Calu3 (cell line): ENCODE data around the gene WDSUB1. TPM values are rescaled to one million over a fixed set of nuclear protein-coding genes. Genes with fewer than 3 reads are reported as not detected.

Experiments
- BruUV-seq: library from RNA; stranded (reverse); fragments of 400-500 nt; replicated peaks from 2 replicates; lab custom pipeline; 2021; lab: Mats Ljungman, UMichigan
- CTCF ChIA-PET: fragments of 300-600 bp; sonication (Branson Sonifier 250); formaldehyde crosslinking; loops from one replicate; lab custom pipeline; 2022; ENCODE audit warnings: antibody characterized with exemption; lab: Charles Lee
- DNase-seq: peaks from one replicate; pipeline ENCODE4 v3.0.0; 2022
- H3K27ac Mint-ChIP-seq: one replicate; pipeline ENCODE4 v1.8.0; 2022; ENCODE audit warnings: mixed read lengths; ENCODE audit not compliant: unreplicated experiment
- H3K27me3 Mint-ChIP-seq: one replicate; pipeline ENCODE4 v1.8.0; 2022; ENCODE audit warnings: mixed read lengths; ENCODE audit not compliant: unreplicated experiment
- H3K36me3 Mint-ChIP-seq: one replicate; pipeline ENCODE4 v1.8.0; 2022; ENCODE audit warnings: mild to moderate bottlenecking, moderate library complexity, mixed read lengths; ENCODE audit not compliant: insufficient read depth, unreplicated experiment
- H3K4me1 Mint-ChIP-seq: one replicate; pipeline ENCODE4 v1.8.0; 2022; ENCODE audit warnings: mild to moderate bottlenecking, low read depth, mixed read lengths; ENCODE audit not compliant: unreplicated experiment
- H3K4me3 Mint-ChIP-seq: one replicate; pipeline ENCODE4 v1.8.0; 2022; ENCODE audit warnings: mild to moderate bottlenecking, low read depth, moderate library complexity, mixed read lengths; ENCODE audit not compliant: unreplicated experiment
- H3K9me3 Mint-ChIP-seq: one replicate; pipeline ENCODE4 v1.8.0; 2022; ENCODE audit warnings: low read depth, mixed read lengths; ENCODE audit not compliant: unreplicated experiment
- intact Hi-C: fragments of 100-400 bp; cut with micrococcal nuclease; formaldehyde crosslinking; loops from one replicate; pipeline ENCODE4 v1.10.0; 2022; ENCODE audit not compliant: unreplicated experiment
- total RNA-seq: library from RNA; stranded (reverse); gene quantifications from 2 replicates; pipeline ENCODE4 v1.2.3, GENCODE V29; 2022
- TF ChIP-seq, protein P1 (sequence below): fragments of 200-600 bp; IDR thresholded peaks from one replicate; pipeline ENCODE4 v1.8.0; 2022; ENCODE audit warnings: antibody characterized with exemption; ENCODE audit not compliant: unreplicated experiment

The WDSUB1 gene
- total RNA-seq, 1 experiment from 2014 or later = 6.7 TPM

DNA sequence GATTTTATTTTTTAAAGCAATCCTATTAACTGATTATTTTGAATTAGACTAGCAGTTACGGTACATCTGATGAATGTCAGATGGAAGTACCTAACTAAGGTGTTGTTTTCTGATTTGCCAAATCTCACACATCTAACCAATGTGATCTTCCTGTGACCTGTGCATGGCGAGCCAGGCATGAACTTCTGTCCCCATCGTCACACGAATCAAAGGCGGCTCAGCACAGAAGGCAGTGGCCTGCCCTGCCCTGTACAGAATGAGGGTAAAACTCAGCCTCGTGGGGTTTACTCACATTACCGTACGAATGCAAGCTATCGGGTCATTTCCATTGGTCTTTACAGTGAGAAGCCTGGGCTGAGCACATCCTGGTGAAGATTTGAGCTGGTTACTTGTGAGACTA is 87.3 kb downstream of the WDSUB1 start:
- intact Hi-C loops = no loop called here
- Mint-ChIP-seq H3K9me3 (no peaks in the 10 kb centered on the region), H3K36me3 (peaks cover 8% of the 10 kb centered on the region), H3K27me3 (no peaks in the 10 kb centered on the region), H3K4me1 (no peaks in the 10 kb centered on the region), H3K4me3 (no peak overlapping the region), H3K27ac (no peak overlapping the region)
- TF ChIP-seq, protein P1, sequence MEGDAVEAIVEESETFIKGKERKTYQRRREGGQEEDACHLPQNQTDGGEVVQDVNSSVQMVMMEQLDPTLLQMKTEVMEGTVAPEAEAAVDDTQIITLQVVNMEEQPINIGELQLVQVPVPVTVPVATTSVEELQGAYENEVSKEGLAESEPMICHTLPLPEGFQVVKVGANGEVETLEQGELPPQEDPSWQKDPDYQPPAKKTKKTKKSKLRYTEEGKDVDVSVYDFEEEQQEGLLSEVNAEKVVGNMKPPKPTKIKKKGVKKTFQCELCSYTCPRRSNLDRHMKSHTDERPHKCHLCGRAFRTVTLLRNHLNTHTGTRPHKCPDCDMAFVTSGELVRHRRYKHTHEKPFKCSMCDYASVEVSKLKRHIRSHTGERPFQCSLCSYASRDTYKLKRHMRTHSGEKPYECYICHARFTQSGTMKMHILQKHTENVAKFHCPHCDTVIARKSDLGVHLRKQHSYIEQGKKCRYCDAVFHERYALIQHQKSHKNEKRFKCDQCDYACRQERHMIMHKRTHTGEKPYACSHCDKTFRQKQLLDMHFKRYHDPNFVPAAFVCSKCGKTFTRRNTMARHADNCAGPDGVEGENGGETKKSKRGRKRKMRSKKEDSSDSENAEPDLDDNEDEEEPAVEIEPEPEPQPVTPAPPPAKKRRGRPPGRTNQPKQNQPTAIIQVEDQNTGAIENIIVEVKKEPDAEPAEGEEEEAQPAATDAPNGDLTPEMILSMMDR = no peak
- BruUV-seq = no TSS peak
- CTCF ChIA-PET = interaction anchor here (1.2 kb wide), 1 partner anchor 15 kb away, joined by 3 read pairs; no protein-coding TSS in a partner anchor
- DNase-seq = no peak

DNA sequence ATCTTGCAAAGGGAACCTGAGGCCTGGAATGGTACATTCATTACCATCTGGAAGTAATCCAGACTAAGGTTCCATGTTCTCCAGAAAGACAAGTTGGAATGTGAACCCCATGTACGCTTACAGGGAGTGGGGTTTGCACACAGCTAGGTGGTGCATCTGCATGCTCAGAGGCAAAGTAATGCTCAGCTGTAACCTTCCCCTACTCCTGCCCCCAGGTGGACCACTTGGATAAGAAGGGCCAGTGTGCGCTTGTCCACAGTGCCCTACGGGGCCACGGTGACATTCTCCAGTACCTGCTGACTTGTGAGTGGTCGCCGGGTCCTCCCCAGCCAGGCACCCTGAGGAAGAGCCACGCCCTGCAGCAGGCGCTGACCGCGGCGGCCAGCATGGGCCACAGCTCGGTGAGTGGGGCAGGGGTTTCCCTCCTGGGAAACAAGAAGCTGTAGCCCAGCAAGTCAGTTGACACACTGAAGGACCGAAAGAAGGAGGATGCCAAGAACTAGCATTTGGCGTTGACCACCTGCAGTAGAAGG is 90.0 kb downstream of the WDSUB1 start:
- no peaks in the 10 kb centered on the region for H3K4me1 Mint-ChIP-seq
- no peak overlapping the region for H3K27ac Mint-ChIP-seq
- peaks cover 10% of the 10 kb centered on the region for H3K36me3 Mint-ChIP-seq
- no peaks in the 10 kb centered on the region for H3K27me3 Mint-ChIP-seq
- CTCF ChIA-PET = interaction anchor here (0.5 kb wide), 1 partner anchor 38 kb away, joined by 4 read pairs; no protein-coding TSS in a partner anchor
- TF ChIP-seq, protein P1 = no peak
- intact Hi-C loops = no loop called here
- no TSS peak for BruUV-seq
- no peak overlapping the region for H3K4me3 Mint-ChIP-seq
- no peaks in the 10 kb centered on the region for H3K9me3 Mint-ChIP-seq
- DNase-seq = no peak

DNA sequence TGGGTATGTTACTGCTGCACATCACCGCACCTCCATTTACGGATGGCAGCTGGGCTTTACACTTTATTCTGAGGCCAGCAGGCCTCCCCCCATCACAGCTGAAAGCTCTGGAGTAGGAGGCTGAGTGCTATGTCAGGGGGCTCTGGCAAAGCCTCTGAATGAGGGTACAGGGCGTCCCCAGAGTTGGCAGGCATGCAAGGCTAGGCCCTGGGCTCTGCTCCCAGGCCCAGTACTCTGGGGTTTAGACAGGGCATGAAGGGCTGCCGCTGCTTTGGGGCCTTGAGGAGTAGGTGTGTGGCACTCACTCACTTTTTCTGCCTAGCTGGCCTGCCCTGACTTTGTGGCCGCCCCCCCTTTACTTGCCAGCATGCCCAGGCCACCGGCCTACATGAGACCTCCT is 90.8 kb downstream of the WDSUB1 start:
- no TSS peak for BruUV-seq
- CTCF ChIA-PET = no interaction called here
- no peaks in the 10 kb centered on the region for H3K9me3 Mint-ChIP-seq
- no peaks in the 10 kb centered on the region for H3K4me1 Mint-ChIP-seq
- peaks cover 14% of the 10 kb centered on the region for H3K36me3 Mint-ChIP-seq
- H3K27me3 Mint-ChIP-seq = no peaks in the 10 kb centered on the region
- H3K27ac Mint-ChIP-seq = no peak overlapping the region
- intact Hi-C loops = no loop called here
- H3K4me3 Mint-ChIP-seq = no peak overlapping the region
- TF ChIP-seq, protein P1 = no peak
- DNase-seq = no peak

DNA sequence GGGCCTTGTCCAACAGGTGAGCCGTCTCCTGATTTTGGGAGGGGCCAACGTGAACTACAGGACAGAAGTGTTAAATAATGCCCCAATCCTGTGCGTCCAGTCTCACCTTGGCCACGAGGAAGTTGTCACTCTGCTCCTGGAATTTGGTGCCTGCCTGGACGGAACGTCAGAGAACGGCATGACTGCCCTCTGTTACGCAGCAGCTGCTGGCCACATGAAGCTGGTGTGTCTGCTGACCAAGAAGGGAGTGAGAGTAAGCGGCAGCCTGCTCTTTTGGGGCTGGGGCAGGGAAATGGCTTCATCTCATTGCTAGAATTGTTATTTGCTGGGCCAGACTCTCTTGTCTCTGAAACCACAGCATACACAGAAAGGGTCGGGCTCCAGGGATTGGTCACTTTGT is 92.3 kb downstream of the WDSUB1 start:
- intact Hi-C loops = no loop called here
- Mint-ChIP-seq H3K27ac (no peak overlapping the region), H3K4me3 (no peak overlapping the region), H3K36me3 (peaks cover 14% of the 10 kb centered on the region), H3K9me3 (no peaks in the 10 kb centered on the region), H3K27me3 (no peaks in the 10 kb centered on the region), H3K4me1 (no peaks in the 10 kb centered on the region)
- CTCF ChIA-PET = no interaction called here
- DNase-seq = no peak
- no TSS peak for BruUV-seq
- TF ChIP-seq, protein P1 = no peak
